HG02885 (cell line): ENCODE results near the gene ASB12.

Experiments used
- ATAC-seq: cut with Tn5 transposase; IDR thresholded peaks from one replicate; pipeline ENCODE4 v1.9.1; 2021; ENCODE audit warnings: mild to moderate bottlenecking; ENCODE audit not compliant: unreplicated experiment, poor library complexity

ASB12 gene

DNA sequence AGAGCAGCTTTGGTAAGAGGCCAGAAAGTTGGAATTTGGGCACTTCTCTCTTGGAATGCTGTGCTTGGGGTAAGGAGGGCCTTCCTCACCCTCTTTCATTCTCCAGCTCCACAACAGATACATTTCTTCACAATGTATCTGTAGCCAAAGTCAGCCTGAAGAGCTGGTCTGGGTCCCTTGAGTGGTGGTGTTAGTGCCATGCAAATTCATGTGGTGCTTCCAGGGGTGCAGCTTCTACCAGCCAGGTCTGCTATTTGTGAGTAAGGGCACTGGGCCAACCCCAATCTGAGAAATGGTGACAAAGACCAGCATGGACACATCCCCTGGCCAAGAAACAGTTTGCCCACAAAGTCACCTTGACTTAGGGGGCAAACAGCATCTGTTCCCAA lies 42.7 kb downstream of the ASB12 start:
- no peak for ATAC-seq

DNA sequence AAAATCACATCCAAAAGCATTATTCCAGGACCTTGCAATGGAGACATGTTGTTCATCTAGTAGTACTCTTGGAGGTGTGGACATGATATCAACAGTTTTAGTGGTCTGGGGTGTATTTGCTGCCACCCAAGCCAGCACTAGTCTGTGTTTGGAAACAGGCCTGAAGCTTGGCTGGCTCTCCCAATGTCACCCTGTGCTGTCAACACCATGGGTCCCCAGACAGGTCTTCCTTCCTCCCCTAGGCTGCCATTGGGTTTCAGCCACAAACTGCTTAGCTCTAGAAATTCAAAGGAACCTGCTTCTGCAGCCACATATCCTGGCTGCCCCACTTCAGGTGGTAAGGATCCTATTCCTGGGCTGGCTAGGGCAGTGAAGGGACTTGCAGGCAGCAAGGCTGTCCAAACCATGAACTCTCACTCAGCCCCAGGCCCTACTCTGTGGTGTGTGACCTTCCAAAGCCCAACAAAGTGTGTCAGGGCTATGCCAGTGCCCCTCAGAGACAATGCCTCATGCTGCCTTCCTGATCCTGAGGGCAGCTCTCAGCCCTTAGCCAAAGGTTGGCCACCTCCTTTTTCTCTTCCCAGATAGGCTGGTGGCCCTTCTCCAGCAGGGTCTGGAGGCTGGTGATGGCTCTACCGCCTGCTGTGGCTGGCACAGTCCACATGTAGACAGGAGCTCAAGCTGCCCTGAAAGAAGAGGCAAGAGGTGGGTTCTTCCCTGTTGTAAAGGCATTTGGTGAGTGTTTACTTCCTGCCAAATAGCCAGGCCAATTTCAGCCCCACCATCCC lies 43.2 kb downstream of the ASB12 start:
- ATAC-seq = no peak

DNA sequence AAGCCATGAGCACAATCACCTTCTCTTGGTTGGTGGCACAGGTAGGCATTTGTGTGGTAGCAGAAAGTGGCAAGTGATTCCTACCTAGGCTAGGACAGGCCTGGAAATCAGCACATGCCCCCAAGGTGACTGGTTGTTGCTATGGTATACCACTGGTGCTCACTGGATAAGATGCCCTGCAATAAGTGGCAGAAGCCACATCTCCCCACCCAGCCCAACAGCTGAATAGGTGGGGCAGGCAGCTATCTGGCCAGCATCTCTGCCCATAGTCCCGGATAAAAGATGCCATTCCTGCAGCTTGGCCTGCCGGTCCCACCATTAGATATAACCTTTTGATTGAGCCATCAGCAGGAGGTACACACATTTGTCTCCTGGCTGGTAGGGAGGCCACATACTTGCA lies 46.0 kb downstream of the ASB12 start:
- ATAC-seq = no peak

DNA sequence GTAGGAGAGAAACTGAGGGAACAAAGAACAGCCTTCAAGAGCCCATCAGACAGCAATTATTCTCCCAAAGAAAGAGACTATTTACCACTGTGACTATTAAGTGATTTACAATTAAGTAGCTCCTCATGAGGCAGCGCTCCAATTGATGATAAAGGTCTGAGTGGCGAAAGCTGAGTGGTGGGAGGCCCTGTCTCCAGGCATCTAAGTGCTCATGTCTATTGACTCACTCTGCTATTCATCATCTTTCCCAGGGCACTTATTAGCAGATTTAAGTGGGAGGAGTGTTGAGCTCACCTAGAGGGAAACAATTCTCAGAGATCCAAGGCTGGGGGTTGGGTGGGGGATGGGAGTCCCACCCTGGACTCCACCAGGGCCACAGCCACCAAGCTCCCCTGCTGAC lies 48.2 kb downstream of the ASB12 start:
- ATAC-seq = no peak

DNA sequence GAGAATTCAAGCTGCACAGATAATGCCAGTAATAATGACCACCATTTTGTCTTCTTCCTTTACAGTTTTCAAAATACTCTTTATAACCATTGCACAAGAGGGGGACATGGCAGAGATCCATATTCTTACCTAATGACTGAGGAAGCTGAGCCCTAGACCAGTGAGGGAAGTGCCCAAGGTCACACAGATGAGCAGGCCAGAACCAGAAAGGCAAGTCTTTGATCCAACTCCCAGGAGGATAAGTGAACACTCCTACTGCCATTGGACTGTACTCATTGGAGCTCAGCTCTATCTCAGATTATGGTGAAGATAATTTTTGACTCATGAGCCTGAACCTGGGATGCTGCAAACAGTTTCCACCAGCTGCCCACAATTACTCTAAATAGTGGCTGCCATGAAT lies 53.5 kb downstream of the ASB12 start:
- ATAC-seq = no peak
